ENCODE data around the gene NOVA1. TPM values are rescaled to one million over a fixed set of nuclear protein-coding genes. Genes with fewer than 3 reads are reported as not detected.

NOVA1 gene
- polyA plus RNA-seq, 1 donor = 11.6 TPM

- Histone ChIP-seq H3K4me1 (ENCODE audit: control insufficient read depth, insufficient read depth, low read length) (no peaks in the 10 kb centered on the region), H3K36me3 (ENCODE audit: control insufficient read depth, insufficient read depth, low read length) (no peaks in the 10 kb centered on the region), H3K9me3 (ENCODE audit: control insufficient read depth, low read depth, low read length) (no peaks in the 10 kb centered on the region), H3K27me3 (ENCODE audit: control insufficient read depth, insufficient read depth, low read length) (no peaks in the 10 kb centered on the region), H3K4me3 (ENCODE audit: low read length) (no peak overlapping the region), H3K27ac (ENCODE audit: low read length) (no peak overlapping the region)
- WGBS (ENCODE audit: insufficient coverage, low lambda C conversion rate) = 89% methylated on average over 1 of the region's 1 CpG
- DNase-seq = no peak
These were observed 71.7 kb downstream of the NOVA1 start for GRCh38 chr14:26526137-26526536.

GRCh38 chr14:26525085-26525484, 72.7 kb downstream of the NOVA1 start:
- Histone ChIP-seq H3K4me1 (ENCODE audit: control insufficient read depth, insufficient read depth, low read length) (no peaks in the 10 kb centered on the region), H3K27ac (ENCODE audit: low read length) (no peak overlapping the region), H3K9me3 (ENCODE audit: control insufficient read depth, low read depth, low read length) (no peaks in the 10 kb centered on the region), H3K27me3 (ENCODE audit: control insufficient read depth, insufficient read depth, low read length) (no peaks in the 10 kb centered on the region), H3K36me3 (ENCODE audit: control insufficient read depth, insufficient read depth, low read length) (no peaks in the 10 kb centered on the region), H3K4me3 (ENCODE audit: low read length) (no peak overlapping the region)
- no peak for DNase-seq

GRCh38 chr14:26522967-26523366, 74.9 kb downstream of the NOVA1 start:
- Histone ChIP-seq H3K9me3 (ENCODE audit: control insufficient read depth, low read depth, low read length) (no peaks in the 10 kb centered on the region), H3K4me3 (ENCODE audit: low read length) (no peak overlapping the region), H3K36me3 (ENCODE audit: control insufficient read depth, insufficient read depth, low read length) (no peaks in the 10 kb centered on the region), H3K27me3 (ENCODE audit: control insufficient read depth, insufficient read depth, low read length) (no peaks in the 10 kb centered on the region), H3K27ac (ENCODE audit: low read length) (no peak overlapping the region), H3K4me1 (ENCODE audit: control insufficient read depth, insufficient read depth, low read length) (no peaks in the 10 kb centered on the region)
- no peak for DNase-seq
- WGBS (ENCODE audit: insufficient coverage, low lambda C conversion rate) = 44% methylated on average over 2 of the region's 2 CpGs

GRCh38 chr14:26517771-26518170, 80.1 kb downstream of the NOVA1 start:
- Histone ChIP-seq H3K4me1 (ENCODE audit: control insufficient read depth, insufficient read depth, low read length) (no peaks in the 10 kb centered on the region), H3K4me3 (ENCODE audit: low read length) (no peak overlapping the region), H3K9me3 (ENCODE audit: control insufficient read depth, low read depth, low read length) (no peaks in the 10 kb centered on the region), H3K27me3 (ENCODE audit: control insufficient read depth, insufficient read depth, low read length) (no peaks in the 10 kb centered on the region), H3K27ac (ENCODE audit: low read length) (no peak overlapping the region), H3K36me3 (ENCODE audit: control insufficient read depth, insufficient read depth, low read length) (no peaks in the 10 kb centered on the region)
- DNase-seq = no peak

- Histone ChIP-seq H3K27ac (ENCODE audit: low read length) (peak overlapping the region; percentile 17), H3K9me3 (ENCODE audit: control insufficient read depth, low read depth, low read length) (no peaks in the 10 kb centered on the region), H3K4me1 (ENCODE audit: control insufficient read depth, insufficient read depth, low read length) (peaks cover 6% of the 10 kb centered on the region), H3K4me3 (ENCODE audit: low read length) (no peak overlapping the region), H3K36me3 (ENCODE audit: control insufficient read depth, insufficient read depth, low read length) (no peaks in the 10 kb centered on the region), H3K27me3 (ENCODE audit: control insufficient read depth, insufficient read depth, low read length) (no peaks in the 10 kb centered on the region)
- peak in 1 of 2 donors; percentile 26 for DNase-seq
- WGBS (ENCODE audit: insufficient coverage, low lambda C conversion rate) = 17% methylated on average over 1 of the region's 2 CpGs
These were observed 97.8 kb downstream of the NOVA1 start for GRCh38 chr14:26500028-26500427.

- peak; percentile 17 to 77 for DNase-seq
- WGBS (ENCODE audit: insufficient coverage, low lambda C conversion rate) = 20% methylated on average over 1 of the region's 2 CpGs
- Histone ChIP-seq H3K27me3 (ENCODE audit: control insufficient read depth, insufficient read depth, low read length) (no peaks in the 10 kb centered on the region), H3K27ac (ENCODE audit: low read length) (peak overlapping the region; percentile 17), H3K9me3 (ENCODE audit: control insufficient read depth, low read depth, low read length) (no peaks in the 10 kb centered on the region), H3K36me3 (ENCODE audit: control insufficient read depth, insufficient read depth, low read length) (no peaks in the 10 kb centered on the region), H3K4me3 (ENCODE audit: low read length) (no peak overlapping the region), H3K4me1 (ENCODE audit: control insufficient read depth, insufficient read depth, low read length) (peaks cover 10% of the 10 kb centered on the region)
These were observed 98.3 kb downstream of the NOVA1 start for GRCh38 chr14:26499546-26499945.

GRCh38 chr14:26486922-26487321, 110.9 kb downstream of the NOVA1 start:
- no peaks in the 10 kb centered on the region for H3K27me3 ChIP-seq (ENCODE audit: control insufficient read depth, insufficient read depth, low read length)
- DNase-seq = no peak
- no peak overlapping the region for H3K4me3 ChIP-seq (ENCODE audit: low read length)
- no peaks in the 10 kb centered on the region for H3K36me3 ChIP-seq (ENCODE audit: control insufficient read depth, insufficient read depth, low read length)
- no peak overlapping the region for H3K27ac ChIP-seq (ENCODE audit: low read length)
- no peaks in the 10 kb centered on the region for H3K4me1 ChIP-seq (ENCODE audit: control insufficient read depth, insufficient read depth, low read length)
- no CpG with 5 or more reads among the region's 3 CpGs for WGBS (ENCODE audit: insufficient coverage, low lambda C conversion rate)
- H3K9me3 ChIP-seq (ENCODE audit: control insufficient read depth, low read depth, low read length) = no peaks in the 10 kb centered on the region

GRCh38 chr14:26484562-26484961, 113.3 kb downstream of the NOVA1 start:
- no peaks in the 10 kb centered on the region for H3K36me3 ChIP-seq (ENCODE audit: control insufficient read depth, insufficient read depth, low read length)
- 100% methylated on average over 1 of the region's 2 CpGs for WGBS (ENCODE audit: insufficient coverage, low lambda C conversion rate)
- no peaks in the 10 kb centered on the region for H3K9me3 ChIP-seq (ENCODE audit: control insufficient read depth, low read depth, low read length)
- DNase-seq = no peak
- no peaks in the 10 kb centered on the region for H3K27me3 ChIP-seq (ENCODE audit: control insufficient read depth, insufficient read depth, low read length)
- no peak overlapping the region for H3K4me3 ChIP-seq (ENCODE audit: low read length)
- no peaks in the 10 kb centered on the region for H3K4me1 ChIP-seq (ENCODE audit: control insufficient read depth, insufficient read depth, low read length)
- no peak overlapping the region for H3K27ac ChIP-seq (ENCODE audit: low read length)

GRCh38 chr14:26478967-26479366, 118.9 kb downstream of the NOVA1 start:
- H3K9me3 ChIP-seq (ENCODE audit: control insufficient read depth, low read depth, low read length) = no peaks in the 10 kb centered on the region
- no peak overlapping the region for H3K27ac ChIP-seq (ENCODE audit: low read length)
- WGBS (ENCODE audit: insufficient coverage, low lambda C conversion rate) = 98% methylated on average over 4 of the region's 4 CpGs
- no peaks in the 10 kb centered on the region for H3K36me3 ChIP-seq (ENCODE audit: control insufficient read depth, insufficient read depth, low read length)
- no peaks in the 10 kb centered on the region for H3K27me3 ChIP-seq (ENCODE audit: control insufficient read depth, insufficient read depth, low read length)
- no peak for DNase-seq
- no peak overlapping the region for H3K4me3 ChIP-seq (ENCODE audit: low read length)
- H3K4me1 ChIP-seq (ENCODE audit: control insufficient read depth, insufficient read depth, low read length) = no peaks in the 10 kb centered on the region

GRCh38 chr14:26466862-26467261, 131.0 kb downstream of the NOVA1 start:
- Histone ChIP-seq H3K4me3 (ENCODE audit: low read length) (no peak overlapping the region), H3K9me3 (ENCODE audit: control insufficient read depth, low read depth, low read length) (no peaks in the 10 kb centered on the region), H3K27me3 (ENCODE audit: control insufficient read depth, insufficient read depth, low read length) (no peaks in the 10 kb centered on the region), H3K4me1 (ENCODE audit: control insufficient read depth, insufficient read depth, low read length) (no peaks in the 10 kb centered on the region), H3K27ac (ENCODE audit: low read length) (no peak overlapping the region), H3K36me3 (ENCODE audit: control insufficient read depth, insufficient read depth, low read length) (no peaks in the 10 kb centered on the region)
- DNase-seq = no peak
- WGBS (ENCODE audit: insufficient coverage, low lambda C conversion rate) = 80% methylated on average over 1 of the region's 1 CpG

GRCh38 chr14:26463136-26463535, 134.7 kb downstream of the NOVA1 start:
- 79% methylated on average over 2 of the region's 2 CpGs for WGBS (ENCODE audit: insufficient coverage, low lambda C conversion rate)
- H3K27me3 ChIP-seq (ENCODE audit: control insufficient read depth, insufficient read depth, low read length) = no peaks in the 10 kb centered on the region
- H3K9me3 ChIP-seq (ENCODE audit: control insufficient read depth, low read depth, low read length) = no peaks in the 10 kb centered on the region

More at GRCh38 chr14:26463136-26463535, 134.7 kb downstream of the NOVA1 start:
- H3K4me3 ChIP-seq (ENCODE audit: low read length) = no peak overlapping the region
- H3K4me1 ChIP-seq (ENCODE audit: control insufficient read depth, insufficient read depth, low read length) = no peaks in the 10 kb centered on the region
- H3K36me3 ChIP-seq (ENCODE audit: control insufficient read depth, insufficient read depth, low read length) = no peaks in the 10 kb centered on the region
- no peak overlapping the region for H3K27ac ChIP-seq (ENCODE audit: low read length)
- no peak for DNase-seq

Measured in large intestine (tissue), 3 donors.